Neutrophil (primary cell): Measurements from ENCODE around the gene PHKA2.
"Not testable (repeated sequence)": the region's sequence is repeated elsewhere in the genome, so short reads cannot be mapped to it uniquely, and the experiment has no call there.

Experiments used
- H3K27ac ChIP-seq: fragments of 200-600 bp; sonication (generic); 2 replicates; pipeline ENCODE4 v1.5.1; 2016; ENCODE audit warnings: mild to moderate bottlenecking, moderate library complexity
- H3K27me3 ChIP-seq: fragments of 200-600 bp; sonication (generic); 2 replicates; pipeline ENCODE4 v1.6.0; 2016; ENCODE audit warnings: mild to moderate bottlenecking
- H3K36me3 ChIP-seq: fragments of 200-600 bp; sonication (generic); 2 replicates; pipeline ENCODE4 v1.5.1; 2017
- H3K4me1 ChIP-seq, 2 experiments: fragments of 200-600 bp in 1 of 2; sonication (generic) in 1 of 2; 1 replicate in 1 of 2; 2 replicates in 1 of 2; pipeline versions ENCODE4 v1.5.1 to v1.6.1; 2013 to 2016; ENCODE audit warnings: low read depth in 1 of 2, low read length in 1 of 2, mild to moderate bottlenecking in 1 of 2, moderate library complexity in 1 of 2; ENCODE audit not compliant: control insufficient read depth in 1 of 2, insufficient read depth in 1 of 2
- H3K4me3 ChIP-seq, 2 experiments: fragments of 200-600 bp in 1 of 2; sonication (generic) in 1 of 2; 1 replicate in 1 of 2; 2 replicates in 1 of 2; pipeline ENCODE4 v1.5.1; 2013 to 2016; ENCODE audit warnings: low read depth in 1 of 2, low read length in 1 of 2, mild to moderate bottlenecking in 1 of 2, moderate library complexity in 1 of 2
- H3K9me3 ChIP-seq: fragments of 200-600 bp; sonication (generic); 2 replicates; pipeline ENCODE4 v1.5.1; 2016
- TF ChIP-seq, protein P1 (sequence below): fragments of 200-600 bp; sonication (generic); IDR thresholded peaks from 2 replicates; pipeline ENCODE4 v1.5.1; 2016; ENCODE audit warnings: antibody characterized with exemption

Gene PHKA2

DNA sequence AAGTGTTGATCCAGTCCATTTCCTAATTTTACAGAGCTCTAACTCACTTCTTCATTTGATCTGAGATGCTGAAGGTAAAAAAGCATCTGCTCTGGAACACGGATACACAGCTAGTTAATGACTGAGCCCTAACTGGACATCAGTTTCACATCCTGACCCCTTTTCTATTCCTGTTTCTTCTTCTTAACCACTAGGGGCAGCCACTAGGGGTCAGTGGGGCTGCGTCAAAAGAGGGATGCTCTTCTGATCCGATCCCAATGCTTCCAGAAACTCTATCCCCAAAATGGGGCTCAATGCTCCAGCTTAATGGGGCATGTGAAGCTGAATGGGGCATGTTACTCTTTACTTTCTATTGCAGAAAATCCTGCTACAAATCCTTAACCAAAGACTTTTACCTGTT is 33.4 kb upstream of the PHKA2 start:
- Histone ChIP-seq H3K36me3 (no peaks in the 10 kb centered on the region), H3K27me3 (no peaks in the 10 kb centered on the region), H3K4me1 (no peaks in the 10 kb centered on the region), H3K9me3 (no peaks in the 10 kb centered on the region), H3K4me3 (no peak overlapping the region), H3K27ac (no peak overlapping the region)
- TF ChIP-seq, protein P1, sequence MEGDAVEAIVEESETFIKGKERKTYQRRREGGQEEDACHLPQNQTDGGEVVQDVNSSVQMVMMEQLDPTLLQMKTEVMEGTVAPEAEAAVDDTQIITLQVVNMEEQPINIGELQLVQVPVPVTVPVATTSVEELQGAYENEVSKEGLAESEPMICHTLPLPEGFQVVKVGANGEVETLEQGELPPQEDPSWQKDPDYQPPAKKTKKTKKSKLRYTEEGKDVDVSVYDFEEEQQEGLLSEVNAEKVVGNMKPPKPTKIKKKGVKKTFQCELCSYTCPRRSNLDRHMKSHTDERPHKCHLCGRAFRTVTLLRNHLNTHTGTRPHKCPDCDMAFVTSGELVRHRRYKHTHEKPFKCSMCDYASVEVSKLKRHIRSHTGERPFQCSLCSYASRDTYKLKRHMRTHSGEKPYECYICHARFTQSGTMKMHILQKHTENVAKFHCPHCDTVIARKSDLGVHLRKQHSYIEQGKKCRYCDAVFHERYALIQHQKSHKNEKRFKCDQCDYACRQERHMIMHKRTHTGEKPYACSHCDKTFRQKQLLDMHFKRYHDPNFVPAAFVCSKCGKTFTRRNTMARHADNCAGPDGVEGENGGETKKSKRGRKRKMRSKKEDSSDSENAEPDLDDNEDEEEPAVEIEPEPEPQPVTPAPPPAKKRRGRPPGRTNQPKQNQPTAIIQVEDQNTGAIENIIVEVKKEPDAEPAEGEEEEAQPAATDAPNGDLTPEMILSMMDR = no peak

- H3K4me3 ChIP-seq, H3K9me3 ChIP-seq, H3K36me3 ChIP-seq, H3K4me1 ChIP-seq, H3K27ac ChIP-seq, H3K27me3 ChIP-seq: not testable (repeated sequence)
Observed at GRCh38 chrX:19016614-19017013, 32.7 kb upstream of the PHKA2 start.

DNA sequence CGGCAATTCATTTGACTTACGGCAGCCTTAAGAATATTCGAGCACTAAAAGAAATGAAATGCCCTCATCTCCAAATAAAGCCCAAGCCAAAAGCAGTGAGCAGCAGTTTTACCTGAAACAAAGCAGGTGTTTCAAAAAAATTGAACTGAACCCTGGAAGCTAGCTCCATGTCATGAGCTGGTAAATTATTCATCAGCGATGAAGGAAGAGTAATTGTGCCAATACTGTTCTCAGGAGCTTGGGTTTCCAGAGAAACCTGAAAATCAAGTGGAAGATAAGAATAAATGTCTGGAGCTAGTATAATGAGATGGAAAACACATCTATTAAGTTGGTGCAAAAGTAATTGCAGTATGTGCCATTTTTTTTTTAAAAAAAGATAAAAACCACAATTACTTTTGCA is 24.0 kb upstream of the PHKA2 start:
- Histone ChIP-seq H3K27me3 (no peaks in the 10 kb centered on the region), H3K36me3 (no peaks in the 10 kb centered on the region), H3K4me1 (no peaks in the 10 kb centered on the region), H3K27ac (no peak overlapping the region), H3K9me3 (no peaks in the 10 kb centered on the region), H3K4me3 (no peak overlapping the region)
- TF ChIP-seq, protein P1 = no peak

GRCh38 chrX:19007011-19007410 is 23.1 kb upstream of the PHKA2 start:
- Histone ChIP-seq H3K9me3 (no peaks in the 10 kb centered on the region), H3K4me3 (no peak overlapping the region), H3K36me3 (no peaks in the 10 kb centered on the region), H3K27me3 (no peaks in the 10 kb centered on the region), H3K27ac (no peak overlapping the region), H3K4me1 (no peaks in the 10 kb centered on the region)
- TF ChIP-seq, protein P1 = no peak

DNA sequence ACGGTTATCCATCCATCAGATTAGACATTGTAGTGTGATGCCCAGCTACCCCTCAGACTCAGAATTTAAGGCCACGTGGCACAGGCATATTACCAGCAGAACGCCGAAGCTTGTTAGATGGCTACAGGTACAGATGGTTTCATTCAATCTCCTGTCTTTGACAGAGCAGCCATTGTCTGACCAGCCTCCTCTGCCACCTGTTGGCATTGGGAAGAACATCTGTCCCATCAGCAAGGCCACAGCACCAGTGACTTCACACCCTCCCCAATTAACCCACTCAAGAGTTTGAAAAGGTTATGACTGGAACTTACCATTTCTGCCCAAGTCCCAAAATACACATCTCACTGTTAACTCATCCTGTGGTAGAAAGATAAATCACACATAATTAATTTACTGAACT is 22.0 kb upstream of the PHKA2 start:
- H3K4me1 ChIP-seq = no peaks in the 10 kb centered on the region
- H3K27me3 ChIP-seq = no peaks in the 10 kb centered on the region
- H3K9me3 ChIP-seq = no peaks in the 10 kb centered on the region
- H3K4me3 ChIP-seq = no peak overlapping the region
- TF ChIP-seq, protein P1 = no peak
- no peak overlapping the region for H3K27ac ChIP-seq
- H3K36me3 ChIP-seq = no peaks in the 10 kb centered on the region

DNA sequence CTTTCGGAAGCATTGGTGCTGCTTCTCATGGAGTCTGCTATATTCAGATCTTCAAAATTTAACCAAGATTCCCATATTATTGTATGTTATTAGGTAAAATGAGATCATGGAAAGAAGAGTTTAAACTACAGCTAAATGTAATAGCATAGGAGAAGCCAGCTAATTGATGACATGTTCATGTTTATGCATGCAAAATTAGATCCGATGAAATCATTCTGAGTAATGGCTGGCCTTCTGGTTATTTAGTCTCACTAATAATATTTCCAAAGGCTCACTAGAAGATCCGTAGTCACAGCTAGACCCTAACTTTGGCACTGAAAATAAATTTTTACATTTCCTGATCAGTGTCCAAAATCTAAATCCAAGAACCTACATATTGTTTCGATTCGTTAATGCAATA is 19.8 kb upstream of the PHKA2 start:
- TF ChIP-seq, protein P1 = no peak

More for the DNA sequence above, 19.8 kb upstream of the PHKA2 start:
- Histone ChIP-seq H3K4me1 (no peaks in the 10 kb centered on the region), H3K27ac (no peak overlapping the region), H3K9me3 (no peaks in the 10 kb centered on the region), H3K4me3 (no peak overlapping the region), H3K27me3 (no peaks in the 10 kb centered on the region), H3K36me3 (no peaks in the 10 kb centered on the region)
